DMS53 treated with DMSO at 0.1 percent for 48 hours (cell line): ENCODE results near the gene FOXD4L1.
"Not testable (repeated sequence)": the region's sequence is repeated elsewhere in the genome, so short reads cannot be mapped to it uniquely, and the experiment has no call there.

ENCODE experiments used
- DNase-seq: peaks from one replicate; lab custom pipeline; 2025; ENCODE audit not compliant: unreplicated experiment; lab: John Stamatoyannopoulos, UW

The FOXD4L1 gene

GRCh38 chr2:113521492-113521891 is 23.0 kb downstream of the FOXD4L1 start:
- not testable (repeated sequence) for DNase-seq

GRCh38 chr2:113524986-113525385 is 26.5 kb downstream of the FOXD4L1 start:
- not testable (repeated sequence) for DNase-seq

- not testable (repeated sequence) for DNase-seq
Measured at GRCh38 chr2:113527350-113528045, 29.0 kb downstream of the FOXD4L1 start.

GRCh38 chr2:113528126-113528525 is 29.7 kb downstream of the FOXD4L1 start:
- not testable (repeated sequence) for DNase-seq

GRCh38 chr2:113528904-113529303 is 30.4 kb downstream of the FOXD4L1 start:
- DNase-seq, result not testable (repeated sequence)

GRCh38 chr2:113532991-113533390 is 34.5 kb downstream of the FOXD4L1 start:
- DNase-seq, result not testable (repeated sequence)

- not testable (repeated sequence) for DNase-seq
Measured at GRCh38 chr2:113536573-113536972, 38.1 kb downstream of the FOXD4L1 start.

GRCh38 chr2:113540834-113541203 is 42.4 kb downstream of the FOXD4L1 start:
- DNase-seq, result not testable (repeated sequence)

GRCh38 chr2:113541204-113541975 is 42.9 kb downstream of the FOXD4L1 start:
- not testable (repeated sequence) for DNase-seq

- not testable (repeated sequence) for DNase-seq
Measured at GRCh38 chr2:113541976-113542485, 43.6 kb downstream of the FOXD4L1 start.

- DNase-seq, result not testable (repeated sequence)
Measured at GRCh38 chr2:113542529-113542928, 44.1 kb downstream of the FOXD4L1 start.
